NCI-H345 treated with DMSO at 0.1 percent for 48 hours (cell line): ENCODE measurements around the gene PRKD1.
A peak's percentile ranks its signal among the peaks of the same experiment; 100 is the strongest.

Experiments used
- DNase-seq: peaks from one replicate; lab custom pipeline; 2025; ENCODE audit not compliant: unreplicated experiment; lab: John Stamatoyannopoulos, UW

Gene PRKD1

DNA sequence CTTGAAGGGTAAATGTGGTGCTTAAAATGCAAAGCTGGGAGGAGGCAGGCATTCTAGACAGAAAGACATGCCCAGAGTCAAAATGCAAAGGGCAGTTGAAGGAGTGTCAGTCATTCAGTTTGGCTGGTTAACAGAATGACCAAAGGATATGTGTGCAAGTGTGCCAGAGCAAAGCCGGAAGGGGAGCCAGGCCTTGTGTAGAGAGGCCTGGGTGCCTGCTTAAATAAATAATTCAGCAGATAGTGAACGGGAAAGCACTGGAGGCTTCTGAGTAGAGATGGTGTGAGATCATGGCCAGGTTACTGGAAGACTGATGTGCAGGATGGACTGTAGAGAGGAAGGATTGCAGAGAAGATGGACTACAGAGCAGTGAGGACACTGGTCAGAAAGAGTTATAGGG lies 244.9 kb downstream of the PRKD1 start:
- DNase-seq, result no peak

DNA sequence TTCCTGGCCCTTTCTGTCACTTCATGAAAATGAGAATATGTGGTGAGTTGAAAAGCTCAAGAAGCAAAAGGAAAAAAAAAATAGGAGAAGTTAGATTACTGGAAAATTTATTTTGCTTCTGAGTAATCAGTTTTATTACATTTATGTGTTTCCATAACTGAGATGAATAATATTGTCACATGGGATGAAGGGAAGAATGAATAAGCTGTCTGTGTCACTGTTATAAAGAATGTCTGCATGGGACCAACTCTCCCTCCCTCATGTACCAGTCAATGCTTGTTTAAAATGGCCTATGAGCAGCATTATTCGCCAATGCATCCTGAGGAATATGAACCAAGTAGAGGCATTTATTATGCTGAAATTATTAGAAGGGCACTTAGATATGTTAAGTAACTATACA lies 246.3 kb downstream of the PRKD1 start:
- no peak for DNase-seq

DNA sequence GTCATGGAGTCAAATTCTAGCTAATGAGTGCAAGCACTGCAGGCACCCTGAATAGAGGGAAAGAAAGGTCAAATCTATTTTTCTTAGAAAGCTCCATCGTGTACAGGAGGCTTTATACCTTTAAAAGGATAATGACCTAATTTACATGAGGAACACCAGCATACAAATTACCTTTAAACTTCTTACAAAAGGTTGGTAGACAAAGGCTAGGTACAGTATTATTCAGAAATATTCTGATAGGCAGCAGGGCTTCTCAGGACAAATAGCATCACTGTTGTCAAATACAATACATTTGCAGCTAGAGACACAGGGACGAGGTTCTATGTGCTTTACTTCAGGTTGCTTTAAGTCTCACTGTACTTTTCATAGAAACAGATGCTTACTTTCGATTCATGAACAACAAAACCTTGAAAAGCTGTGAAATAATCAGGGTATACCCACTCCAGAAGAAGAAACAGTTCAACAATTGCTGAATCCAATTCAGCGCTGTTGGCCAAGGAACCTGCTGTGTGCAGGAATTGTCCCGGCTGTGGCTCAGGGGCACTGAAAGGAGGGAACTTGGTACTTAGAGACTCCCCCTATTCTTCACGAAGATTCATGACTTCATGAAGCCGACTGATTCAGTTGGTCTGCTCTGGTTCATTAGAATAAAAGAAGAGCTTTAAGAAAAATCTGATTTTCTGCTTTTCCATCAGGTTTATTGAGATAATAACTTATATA lies 252.9 kb downstream of the PRKD1 start:
- DNase-seq, result no peak

- DNase-seq, result no peak
Observed at GRCh38 chr14:29672831-29673230, 254.8 kb downstream of the PRKD1 start.

DNA sequence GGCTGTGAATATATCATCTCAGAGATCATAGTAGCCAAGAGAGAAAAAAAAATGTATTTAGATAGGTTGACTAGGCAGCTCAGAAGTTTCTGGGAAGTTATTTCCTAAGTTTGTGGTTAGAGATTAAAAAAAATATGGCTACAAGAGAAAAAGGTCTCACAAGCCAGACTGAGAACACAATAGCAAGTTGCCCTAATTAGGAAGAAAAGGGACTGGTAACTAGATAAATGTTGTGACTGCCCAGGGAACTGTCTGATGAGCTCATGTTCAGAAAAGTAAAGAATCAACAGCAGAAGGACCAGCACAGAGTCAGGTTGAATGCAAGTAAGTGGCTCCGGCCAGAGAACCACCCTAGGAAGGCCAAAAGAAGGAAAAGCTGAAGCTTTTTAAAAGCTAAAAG lies 256.6 kb downstream of the PRKD1 start:
- no peak for DNase-seq

DNA sequence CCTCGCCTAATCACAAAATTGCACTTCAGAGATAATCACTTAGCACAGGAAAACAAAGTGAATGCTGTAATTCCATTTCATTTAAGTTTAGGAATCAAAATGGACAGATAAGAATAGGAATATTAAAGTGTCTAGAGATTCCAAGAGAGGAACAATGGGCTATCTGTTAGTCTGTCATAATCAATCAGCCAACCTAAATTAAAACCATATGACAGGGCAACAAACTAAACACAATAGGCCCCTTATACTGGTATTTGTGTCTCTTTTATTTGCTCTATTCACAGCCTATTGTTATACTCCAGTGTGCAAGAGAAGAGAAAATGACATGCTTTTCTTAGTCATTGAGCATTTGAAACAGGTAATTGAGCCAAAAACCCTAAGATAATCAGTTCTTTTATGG lies 259.4 kb downstream of the PRKD1 start:
- DNase-seq, result no peak

DNA sequence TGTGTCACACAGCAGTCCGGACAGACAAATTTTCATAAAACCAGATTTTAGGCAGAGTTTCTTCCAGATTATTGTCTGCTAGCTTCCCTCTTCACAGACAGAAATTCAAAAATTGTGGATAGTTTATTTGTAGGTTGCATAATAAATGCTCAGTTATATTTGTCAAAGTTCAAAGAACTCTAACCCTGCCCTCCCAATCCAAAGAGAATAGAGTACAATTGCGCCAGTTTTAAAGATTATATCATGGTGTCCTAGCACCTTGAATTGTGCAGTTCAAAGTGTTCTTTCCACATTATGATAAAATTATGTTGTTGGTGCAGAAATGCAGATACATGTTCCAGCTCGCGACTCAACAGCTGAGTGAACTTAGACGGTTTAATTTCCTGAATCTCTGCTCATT lies 263.1 kb downstream of the PRKD1 start:
- no peak for DNase-seq

DNA sequence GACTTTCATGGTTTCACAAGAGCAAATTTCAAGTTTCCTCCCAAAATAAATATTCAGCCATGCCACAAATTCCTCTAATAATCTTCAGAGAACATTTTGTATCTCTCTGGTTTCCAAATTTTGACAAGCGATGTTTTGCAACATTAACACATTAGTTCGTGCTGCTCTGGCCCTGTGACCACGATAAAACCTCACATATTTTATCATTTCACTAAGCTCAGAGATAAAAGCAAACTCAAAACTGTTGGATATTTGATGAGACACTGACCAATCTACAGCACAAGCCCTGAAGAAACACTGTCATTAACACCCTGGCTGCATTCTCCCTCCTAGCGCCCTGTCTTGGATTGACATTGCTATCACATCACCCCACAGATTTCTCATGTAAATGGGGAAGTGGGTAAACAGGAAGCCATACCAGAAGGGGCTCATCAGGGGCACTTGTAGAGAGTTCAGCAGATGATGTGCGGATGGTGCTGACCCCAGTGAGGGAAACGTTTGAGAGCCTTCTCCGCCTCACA lies 264.3 kb downstream of the PRKD1 start:
- DNase-seq, result no peak

DNA sequence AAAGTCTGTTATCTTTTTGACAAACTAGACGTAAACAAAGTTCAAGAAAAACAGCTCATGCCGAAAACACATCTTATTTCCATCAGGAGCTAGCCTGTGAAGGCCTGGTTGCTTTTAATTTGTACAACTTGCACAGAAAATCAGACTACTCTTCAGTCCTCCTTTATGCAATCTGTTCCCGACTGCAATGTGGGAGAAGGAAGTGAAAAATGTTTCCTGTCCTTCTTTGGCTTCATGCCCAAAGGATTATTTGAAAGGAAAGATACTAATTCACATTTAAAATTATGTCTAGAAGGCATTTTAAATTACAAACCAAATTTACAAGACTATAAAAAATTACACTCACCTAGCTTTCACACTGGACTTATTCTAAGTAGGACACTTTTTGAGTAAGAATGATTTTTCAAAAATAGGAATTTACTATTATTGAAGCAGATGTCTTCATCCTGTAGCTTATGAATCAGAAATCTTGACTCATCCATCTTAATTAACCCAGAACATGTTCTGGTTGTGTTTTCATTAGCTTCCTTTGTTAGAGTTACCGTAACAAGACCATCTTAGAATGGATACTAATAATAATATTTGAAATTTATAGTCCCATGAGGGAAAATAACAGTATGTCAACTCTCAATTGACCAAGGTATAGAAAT lies 272.6 kb downstream of the PRKD1 start:
- DNase-seq, result no peak

DNA sequence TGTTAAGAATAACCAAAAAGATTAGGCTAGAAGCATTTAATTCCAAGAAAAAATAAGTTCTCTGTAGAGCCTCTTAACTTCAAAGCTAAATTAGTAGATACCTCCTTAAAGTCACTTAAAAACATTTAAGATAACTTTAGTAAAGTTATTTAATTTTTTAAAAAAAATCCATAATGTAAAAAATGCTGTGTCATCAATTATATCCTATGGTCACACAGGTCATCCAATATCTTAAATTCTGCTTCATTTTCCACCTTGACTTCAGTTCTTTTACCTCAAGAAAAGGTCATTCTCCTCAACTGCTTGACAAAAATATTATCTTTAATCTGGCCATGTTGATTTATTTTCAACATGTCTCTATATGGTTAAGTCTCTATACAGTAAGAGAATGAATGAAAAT lies 274.3 kb downstream of the PRKD1 start:
- DNase-seq, result no peak

- DNase-seq, result no peak
Observed at GRCh38 chr14:29652571-29652970, 275.1 kb downstream of the PRKD1 start.

DNA sequence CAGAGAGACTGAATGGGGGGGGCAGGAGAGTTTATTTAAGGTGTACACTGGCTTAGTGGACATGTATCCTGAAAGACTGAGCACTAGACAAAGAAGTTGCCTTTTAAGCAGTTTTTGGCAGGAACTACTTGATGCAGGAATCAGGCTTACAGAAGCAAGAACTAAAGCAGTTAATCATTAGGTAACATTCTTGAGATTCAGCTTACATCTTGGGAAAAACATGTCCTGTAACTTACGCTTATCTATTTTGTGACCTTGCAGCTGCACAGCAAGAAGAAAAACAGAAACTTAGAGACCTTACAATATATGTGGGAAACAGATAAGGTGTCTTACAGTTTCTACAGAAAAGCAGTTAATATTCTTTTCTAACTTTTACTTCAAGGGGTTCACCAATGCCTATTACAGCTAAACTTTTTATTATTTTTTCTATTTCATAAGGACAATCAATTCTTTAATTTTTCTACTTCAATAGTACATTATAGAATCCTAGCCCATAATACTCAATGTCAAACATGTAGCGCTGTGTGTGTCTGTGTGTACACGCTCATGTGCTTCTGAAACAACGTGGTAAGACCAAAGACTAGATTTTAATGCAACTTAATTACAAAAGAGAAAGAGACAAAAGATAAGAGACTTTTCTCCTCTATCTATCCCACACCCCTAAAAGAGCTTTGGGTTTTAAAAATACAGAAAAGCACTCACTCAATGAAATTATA lies 276.9 kb downstream of the PRKD1 start:
- DNase-seq, result no peak

- no peak for DNase-seq
Observed at GRCh38 chr14:29649170-29649569, 278.5 kb downstream of the PRKD1 start.

- DNase-seq, result no peak
Observed at GRCh38 chr14:29648045-29648444, 279.6 kb downstream of the PRKD1 start.

DNA sequence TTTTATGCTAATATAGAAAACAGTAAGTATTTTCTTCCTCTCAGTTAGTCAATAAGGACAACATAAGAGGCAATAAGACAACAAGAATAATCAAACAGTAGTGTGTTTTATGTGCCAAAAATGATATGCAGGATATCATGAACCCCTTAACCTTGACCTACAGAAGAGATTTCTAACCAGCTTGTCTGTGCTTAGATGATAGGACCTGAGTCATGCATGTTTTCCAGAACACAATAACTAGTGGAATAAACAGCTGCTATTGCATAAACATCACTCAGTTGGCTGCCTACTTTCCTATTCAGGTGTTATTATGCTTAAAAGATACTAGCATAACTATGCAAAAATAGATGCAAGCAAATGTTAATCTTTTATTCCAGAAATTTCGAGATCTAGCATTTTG lies 282.5 kb downstream of the PRKD1 start:
- no peak for DNase-seq

DNA sequence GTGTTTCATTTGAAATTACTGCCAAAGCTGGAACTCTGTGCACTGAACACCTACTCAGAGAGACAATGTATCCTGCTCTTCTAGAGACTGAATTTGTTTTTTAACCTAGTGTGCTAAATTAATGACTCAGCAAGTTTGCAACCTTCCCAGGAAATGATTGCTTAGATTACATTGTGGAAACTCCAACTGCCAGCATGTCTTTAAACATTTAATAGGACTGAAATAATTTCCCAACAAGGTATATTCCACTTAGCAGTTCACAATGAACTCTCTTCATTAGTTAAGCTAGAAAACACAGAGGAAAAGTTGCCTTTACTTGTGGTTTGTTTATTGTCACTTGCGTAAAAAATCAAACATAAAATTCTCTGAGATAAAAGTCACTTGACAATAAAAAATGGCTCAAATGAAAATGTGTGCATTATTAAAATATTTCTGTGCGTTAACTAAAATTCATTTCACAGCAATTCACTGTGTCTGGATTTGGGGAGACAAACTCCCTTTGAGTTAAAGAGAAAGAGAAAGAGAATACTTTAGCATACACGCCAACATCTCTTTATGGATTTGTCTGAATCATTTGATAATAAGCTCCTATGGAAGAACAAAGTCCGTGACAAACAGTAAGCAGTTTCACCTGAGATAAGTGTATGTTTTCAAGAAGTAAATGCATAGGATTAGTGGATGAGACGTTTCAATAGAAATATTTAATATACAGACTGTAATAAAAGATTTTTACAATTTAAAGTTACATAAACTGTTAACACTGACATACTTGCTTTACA lies 284.0 kb downstream of the PRKD1 start:
- DNase-seq, result no peak

DNA sequence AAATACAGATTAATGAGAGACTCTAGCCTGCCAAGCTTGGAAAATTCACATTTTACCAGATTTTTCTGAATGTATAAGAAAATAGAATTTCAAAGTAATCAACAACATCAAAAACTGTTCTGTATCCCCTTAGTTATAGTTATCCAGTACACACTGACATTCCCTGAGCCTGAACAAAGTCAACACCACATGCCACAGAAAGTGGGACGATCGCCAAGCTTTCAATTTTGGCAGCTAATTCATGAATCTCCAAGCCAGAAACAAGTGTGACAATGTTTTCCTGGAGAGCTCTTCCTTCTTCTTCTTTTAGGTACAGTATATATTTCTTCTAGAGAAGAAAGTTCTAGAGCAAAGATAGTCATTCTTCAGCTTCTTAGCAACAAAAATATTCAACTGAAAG lies 290.2 kb downstream of the PRKD1 start:
- peak; percentile 15 for DNase-seq

- DNase-seq, result no peak
Observed at GRCh38 chr14:29636870-29637269, 290.8 kb downstream of the PRKD1 start.

DNA sequence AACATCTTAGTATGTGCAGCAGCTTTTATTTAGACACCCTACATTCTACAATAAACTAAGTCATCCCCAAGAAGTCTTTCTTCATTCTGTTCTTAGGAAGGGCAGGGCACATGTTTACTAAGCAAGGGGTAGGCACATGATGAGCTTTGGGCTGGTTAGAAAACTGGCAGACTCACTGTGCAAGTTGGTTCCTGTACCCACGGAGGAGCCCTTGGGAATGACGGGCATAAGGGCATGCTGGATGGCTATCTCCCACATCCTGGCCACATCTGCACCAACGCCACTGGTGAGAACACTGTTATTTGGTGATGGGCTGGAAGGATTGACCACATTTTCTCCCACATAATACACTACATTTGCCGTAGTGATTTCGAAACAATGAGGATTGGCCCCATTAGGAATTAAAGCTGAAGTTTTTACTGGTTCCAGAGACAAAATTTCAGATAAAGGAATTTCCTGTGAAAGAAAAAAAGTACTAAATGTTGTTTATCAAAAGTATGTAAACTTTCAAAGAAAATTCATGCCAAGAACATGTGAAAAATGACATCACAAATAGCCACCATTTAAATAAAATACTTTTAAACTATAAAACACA lies 297.0 kb downstream of the PRKD1 start:
- no peak for DNase-seq

DNA sequence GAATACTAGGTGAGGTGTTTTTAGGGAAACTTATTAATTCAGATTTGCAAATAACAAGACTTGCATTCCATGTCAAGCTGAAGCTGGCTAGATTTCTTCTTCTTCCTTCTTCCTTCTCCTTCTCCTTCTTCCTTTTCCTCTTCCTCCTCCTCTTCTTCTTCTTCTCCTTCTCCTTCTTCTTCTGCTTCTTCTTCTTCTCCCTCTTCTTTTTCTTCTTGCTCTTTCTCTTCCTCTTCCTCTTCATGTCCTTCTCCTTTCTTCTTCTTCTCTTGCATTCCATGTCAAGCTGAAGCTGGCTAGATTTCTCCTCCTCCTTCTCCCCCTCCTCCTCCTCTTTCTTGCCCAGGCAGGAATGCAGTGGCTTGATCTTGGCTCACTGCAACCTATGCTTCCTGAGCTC lies 297.8 kb downstream of the PRKD1 start:
- DNase-seq, result no peak

- no peak for DNase-seq
Observed at GRCh38 chr14:29627137-29627536, 300.5 kb downstream of the PRKD1 start.
